NCI-H2227 (cell line): ENCODE data around the gene RRBP1.

Experiments
- DNase-seq: peaks from one replicate; lab custom pipeline; 2025; ENCODE audit not compliant: unreplicated experiment; lab: John Stamatoyannopoulos, UW

The RRBP1 gene

GRCh38 chr20:17622086-17622850, 59.8 kb downstream of the RRBP1 start:
- DNase-seq = no peak

- no peak for DNase-seq
These were observed 60.6 kb downstream of the RRBP1 start for GRCh38 chr20:17621229-17621968.

GRCh38 chr20:17620371-17621228, 61.4 kb downstream of the RRBP1 start:
- DNase-seq = no peak

GRCh38 chr20:17619351-17620093, 62.5 kb downstream of the RRBP1 start:
- DNase-seq = no peak

- no peak for DNase-seq
These were observed 63.4 kb downstream of the RRBP1 start for GRCh38 chr20:17618673-17619013.

GRCh38 chr20:17617868-17618672, 64.0 kb downstream of the RRBP1 start:
- DNase-seq = no peak

- DNase-seq = peak; percentile 66
These were observed 64.7 kb downstream of the RRBP1 start for GRCh38 chr20:17617212-17617867.

GRCh38 chr20:17616480-17617211, 65.4 kb downstream of the RRBP1 start:
- no peak for DNase-seq

- no peak for DNase-seq
These were observed 66.2 kb downstream of the RRBP1 start for GRCh38 chr20:17615645-17616479.

- no peak for DNase-seq
These were observed 67.0 kb downstream of the RRBP1 start for GRCh38 chr20:17614812-17615644.

- DNase-seq = peak; percentile 53
These were observed 67.7 kb downstream of the RRBP1 start for GRCh38 chr20:17614176-17614811.

GRCh38 chr20:17613328-17614175, 68.5 kb downstream of the RRBP1 start:
- DNase-seq = no peak

GRCh38 chr20:17612992-17613327, 69.1 kb downstream of the RRBP1 start:
- DNase-seq = no peak

GRCh38 chr20:17612287-17612991, 69.6 kb downstream of the RRBP1 start:
- no peak for DNase-seq

- DNase-seq = no peak
These were observed 70.3 kb downstream of the RRBP1 start for GRCh38 chr20:17611540-17612286.
